OCI-LY7 (cell line): ENCODE results near the gene ASXL3. TPM values are rescaled to one million over a fixed set of nuclear protein-coding genes. Genes with fewer than 3 reads are reported as not detected.

Experiments used
- BruUV-seq: library from RNA; stranded (reverse); fragments of 400-500 nt; replicated peaks from 2 replicates; lab custom pipeline; 2021; lab: Mats Ljungman, UMichigan
- CTCF ChIA-PET: fragments of 300-600 bp; sonication (Branson Sonifier 250); formaldehyde crosslinking; loops from one replicate; lab custom pipeline; 2022; ENCODE audit warnings: antibody characterized with exemption; ENCODE audit not compliant: unreplicated experiment; lab: Charles Lee
- POLR2A ChIA-PET: fragments of 300-600 bp; sonication (Branson Sonifier 250); formaldehyde crosslinking; loops from one replicate; lab custom pipeline; 2022; ENCODE audit warnings: antibody characterized with exemption; lab: Charles Lee
- DNase-seq: peaks from one replicate; pipeline ENCODE4 v3.0.0-alpha.2; 2015; ENCODE audit warnings: low spot score
- H2AFZ ChIP-seq: fragments of 200-600 bp; sonication (generic), shearing (Covaris generic); 2 replicates; pipeline ENCODE4 v1.6.1; 2014; ENCODE audit warnings: mild to moderate bottlenecking, antibody characterized with exemption, low read length, moderate library complexity
- H3K27ac ChIP-seq: fragments of 200-600 bp; sonication (generic); 2 replicates; pipeline ENCODE4 v1.5.1; 2014; ENCODE audit warnings: mixed run types, low read depth, mild to moderate bottlenecking, moderate library complexity, low read length, inconsistent platforms; ENCODE audit not compliant: poor library complexity, severe bottlenecking
- H3K36me3 ChIP-seq: fragments of 200-600 bp; sonication (generic); 2 replicates; pipeline ENCODE4 v1.6.1; 2014; ENCODE audit warnings: mild to moderate bottlenecking, antibody characterized with exemption, low read length, moderate library complexity, mixed read lengths; ENCODE audit not compliant: insufficient read depth
- H3K4me1 ChIP-seq: fragments of 200-600 bp; sonication (generic); 2 replicates; pipeline ENCODE4 v1.5.1; 2014; ENCODE audit warnings: mild to moderate bottlenecking, low read length; ENCODE audit not compliant: insufficient read depth, poor library complexity, severe bottlenecking
- H3K4me2 ChIP-seq: fragments of 200-600 bp; sonication (generic); 2 replicates; pipeline ENCODE4 v1.6.1; 2014; ENCODE audit warnings: mild to moderate bottlenecking, low read length
- H3K4me3 ChIP-seq: fragments of 200-600 bp; sonication (generic); 2 replicates; pipeline ENCODE4 v1.5.1; 2014; ENCODE audit warnings: mild to moderate bottlenecking, low read depth, low read length; ENCODE audit not compliant: poor library complexity, severe bottlenecking
- H3K79me2 ChIP-seq: fragments of 200-600 bp; sonication (generic); 2 replicates; pipeline ENCODE4 v1.6.1; 2016; ENCODE audit warnings: low read depth, mild to moderate bottlenecking, low read length, moderate library complexity, mixed read lengths; ENCODE audit not compliant: insufficient read depth
- H3K9me2 ChIP-seq: fragments of 200-600 bp; sonication (generic); 2 replicates; pipeline ENCODE4 v1.6.1; 2016; ENCODE audit warnings: mild to moderate bottlenecking, low read length, mixed read lengths; ENCODE audit not compliant: insufficient read depth
- H3K9me3 ChIP-seq: fragments of 200-600 bp; sonication (generic); 2 replicates; pipeline ENCODE4 v1.6.1; 2014; ENCODE audit warnings: mild to moderate bottlenecking, mixed run types, low read length, mixed read lengths
- H4K20me1 ChIP-seq: fragments of 200-600 bp; sonication (generic); 2 replicates; pipeline ENCODE4 v1.6.1; 2014; ENCODE audit warnings: mild to moderate bottlenecking, antibody characterized with exemption, low read length, moderate library complexity, mixed read lengths; ENCODE audit not compliant: insufficient read depth
- EZH2phosphoT487 ChIP-seq: fragments of 200-600 bp; sonication (generic); IDR thresholded peaks from 2 replicates; pipeline ENCODE4 v1.6.1; 2018; ENCODE audit warnings: low read depth, borderline replicate concordance, mild to moderate bottlenecking, mixed run types, antibody characterized with exemption, low read length, moderate library complexity, mixed read lengths
- intact Hi-C: fragments of 100-400 bp; cut with micrococcal nuclease; formaldehyde crosslinking; loops from one replicate; pipeline ENCODE4 v1.10.0; 2022; ENCODE audit not compliant: unreplicated experiment
- total RNA-seq, 2 experiments: library from RNA; depleted of rRNA in 1 of 2; stranded (reverse); fragments of >200 nt in 1 of 2; shearing (Covaris generic) in 1 of 2; gene quantifications; 2 replicates each; pipeline ENCODE4 v1.2.3, GENCODE V29; 2014 to 2022
- TF ChIP-seq, protein P1 (sequence below): fragments of 200-600 bp; sonication (generic); conservative IDR thresholded peaks from 2 replicates; pipeline ENCODE4 v1.5.1; 2014; ENCODE audit warnings: mild to moderate bottlenecking, antibody characterized with exemption, low read length, moderate library complexity, mixed read lengths

ASXL3 gene
- total RNA-seq, 2 experiments from 2014 or later = 2.6 TPM

DNA sequence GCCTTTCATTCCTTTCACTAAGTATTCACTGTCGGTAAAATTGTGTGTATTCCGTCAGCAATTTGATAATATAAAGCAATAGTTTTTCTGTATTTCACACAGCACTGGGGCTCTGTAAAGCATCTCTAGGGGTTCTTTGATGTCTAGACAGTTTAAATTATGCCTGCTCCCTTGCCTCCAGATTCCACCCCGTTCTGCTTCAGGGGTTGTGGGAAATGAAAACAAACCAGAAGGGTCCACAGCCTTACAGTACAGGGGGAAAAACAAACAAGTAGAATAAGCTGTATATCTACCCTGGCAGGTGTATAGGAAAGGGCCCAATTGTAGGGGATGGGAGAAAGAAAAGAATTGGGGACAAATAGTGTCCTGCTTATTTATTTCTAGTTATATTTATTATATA is 63.1 kb downstream of the ASXL3 start:
- Histone ChIP-seq H3K4me1 (no peaks in the 10 kb centered on the region), H3K9me3 (no peaks in the 10 kb centered on the region), H3K4me2 (no peak overlapping the region), H2AFZ (no peak overlapping the region), H3K79me2 (no peaks in the 10 kb centered on the region), H3K9me2 (no peaks in the 10 kb centered on the region), H3K36me3 (no peaks in the 10 kb centered on the region), H3K27ac (no peak overlapping the region), H3K4me3 (no peak overlapping the region), H4K20me1 (no peaks in the 10 kb centered on the region)
- no peak for DNase-seq
- intact Hi-C loops = no loop called here
- TF ChIP-seq, protein P1, sequence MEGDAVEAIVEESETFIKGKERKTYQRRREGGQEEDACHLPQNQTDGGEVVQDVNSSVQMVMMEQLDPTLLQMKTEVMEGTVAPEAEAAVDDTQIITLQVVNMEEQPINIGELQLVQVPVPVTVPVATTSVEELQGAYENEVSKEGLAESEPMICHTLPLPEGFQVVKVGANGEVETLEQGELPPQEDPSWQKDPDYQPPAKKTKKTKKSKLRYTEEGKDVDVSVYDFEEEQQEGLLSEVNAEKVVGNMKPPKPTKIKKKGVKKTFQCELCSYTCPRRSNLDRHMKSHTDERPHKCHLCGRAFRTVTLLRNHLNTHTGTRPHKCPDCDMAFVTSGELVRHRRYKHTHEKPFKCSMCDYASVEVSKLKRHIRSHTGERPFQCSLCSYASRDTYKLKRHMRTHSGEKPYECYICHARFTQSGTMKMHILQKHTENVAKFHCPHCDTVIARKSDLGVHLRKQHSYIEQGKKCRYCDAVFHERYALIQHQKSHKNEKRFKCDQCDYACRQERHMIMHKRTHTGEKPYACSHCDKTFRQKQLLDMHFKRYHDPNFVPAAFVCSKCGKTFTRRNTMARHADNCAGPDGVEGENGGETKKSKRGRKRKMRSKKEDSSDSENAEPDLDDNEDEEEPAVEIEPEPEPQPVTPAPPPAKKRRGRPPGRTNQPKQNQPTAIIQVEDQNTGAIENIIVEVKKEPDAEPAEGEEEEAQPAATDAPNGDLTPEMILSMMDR = no peak
- no peak for TF ChIP-seq EZH2phosphoT487
- ChIA-PET POLR2A (interaction anchor here (1.3 kb wide), 1 partner anchor 11 kb away, joined by 3 read pairs; no protein-coding TSS in a partner anchor), CTCF (no interaction called here)
- no TSS peak for BruUV-seq

DNA sequence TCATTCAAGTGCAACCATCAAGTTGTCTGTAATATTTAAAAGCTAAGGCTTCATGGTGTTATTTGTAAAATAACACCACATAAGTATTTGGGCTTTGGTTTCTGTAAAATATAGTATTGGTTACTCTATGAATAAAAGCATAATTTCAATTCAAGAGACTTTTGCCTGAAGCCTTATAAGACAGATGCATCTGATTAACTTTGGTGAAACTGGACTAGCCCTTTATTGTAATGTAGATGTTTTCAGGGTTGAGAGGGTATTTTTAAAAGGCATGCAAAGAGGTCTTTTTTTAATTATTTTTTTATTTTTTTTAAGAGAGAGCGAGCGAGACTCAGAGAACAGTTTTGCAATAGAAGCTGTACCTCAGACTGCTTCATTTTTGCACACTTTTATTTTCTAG is 66.5 kb downstream of the ASXL3 start:
- Histone ChIP-seq H4K20me1 (no peaks in the 10 kb centered on the region), H3K27ac (no peak overlapping the region), H3K36me3 (no peaks in the 10 kb centered on the region), H3K4me2 (no peak overlapping the region), H2AFZ (no peak overlapping the region), H3K4me1 (no peaks in the 10 kb centered on the region), H3K9me2 (no peaks in the 10 kb centered on the region), H3K4me3 (no peak overlapping the region), H3K9me3 (no peaks in the 10 kb centered on the region), H3K79me2 (no peaks in the 10 kb centered on the region)
- DNase-seq = no peak
- TF ChIP-seq EZH2phosphoT487 = no peak
- TF ChIP-seq, protein P1 = no peak
- CTCF ChIA-PET = no interaction called here
- no TSS peak for BruUV-seq
- intact Hi-C loops = no loop called here
- POLR2A ChIA-PET = no interaction called here

DNA sequence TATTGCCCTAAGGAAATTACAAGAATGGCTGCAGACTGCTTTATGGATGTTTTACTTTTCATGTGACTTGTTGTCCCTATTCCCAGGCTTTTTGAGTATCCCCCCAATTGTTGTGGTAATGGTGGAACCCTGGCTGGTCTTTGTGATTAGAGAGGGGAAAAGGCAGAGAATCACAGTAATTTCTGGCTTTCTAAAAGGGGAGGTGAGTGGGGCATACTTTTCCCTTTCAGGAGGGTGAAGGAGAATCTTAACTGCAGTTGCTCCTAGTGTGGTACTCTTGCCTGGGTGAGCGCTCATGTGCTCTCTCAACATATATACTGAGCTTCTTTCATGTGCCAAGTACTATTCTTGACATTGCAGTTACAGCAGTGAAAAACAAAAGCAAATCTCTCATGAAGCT is 69.3 kb downstream of the ASXL3 start:
- ChIA-PET CTCF (no interaction called here), POLR2A (interaction anchor here (0.6 kb wide), 1 partner anchor 744 kb away, joined by 3 read pairs; no protein-coding TSS in a partner anchor)
- no peak for DNase-seq
- intact Hi-C loops = no loop called here
- TF ChIP-seq, protein P1 = no peak
- no peak for TF ChIP-seq EZH2phosphoT487
- H3K27ac ChIP-seq = no peak overlapping the region
- no peak overlapping the region for H2AFZ ChIP-seq
- no peaks in the 10 kb centered on the region for H3K9me2 ChIP-seq
- no peaks in the 10 kb centered on the region for H3K79me2 ChIP-seq
- H3K36me3 ChIP-seq = no peaks in the 10 kb centered on the region
- no peak overlapping the region for H3K4me2 ChIP-seq
- H3K4me3 ChIP-seq = no peak overlapping the region
- BruUV-seq = no TSS peak
- H4K20me1 ChIP-seq = no peaks in the 10 kb centered on the region
- H3K4me1 ChIP-seq = no peaks in the 10 kb centered on the region
- H3K9me3 ChIP-seq = no peaks in the 10 kb centered on the region
